T-helper 2 cell (primary cell): ENCODE measurements around the gene SSNA1.

ENCODE experiments used
- DNase-seq, 5 experiments: peaks; one replicate each; pipeline versions ENCODE4 v3.0.0 to v3.0.0-alpha.2; 2012 to 2022

The SSNA1 gene

DNA sequence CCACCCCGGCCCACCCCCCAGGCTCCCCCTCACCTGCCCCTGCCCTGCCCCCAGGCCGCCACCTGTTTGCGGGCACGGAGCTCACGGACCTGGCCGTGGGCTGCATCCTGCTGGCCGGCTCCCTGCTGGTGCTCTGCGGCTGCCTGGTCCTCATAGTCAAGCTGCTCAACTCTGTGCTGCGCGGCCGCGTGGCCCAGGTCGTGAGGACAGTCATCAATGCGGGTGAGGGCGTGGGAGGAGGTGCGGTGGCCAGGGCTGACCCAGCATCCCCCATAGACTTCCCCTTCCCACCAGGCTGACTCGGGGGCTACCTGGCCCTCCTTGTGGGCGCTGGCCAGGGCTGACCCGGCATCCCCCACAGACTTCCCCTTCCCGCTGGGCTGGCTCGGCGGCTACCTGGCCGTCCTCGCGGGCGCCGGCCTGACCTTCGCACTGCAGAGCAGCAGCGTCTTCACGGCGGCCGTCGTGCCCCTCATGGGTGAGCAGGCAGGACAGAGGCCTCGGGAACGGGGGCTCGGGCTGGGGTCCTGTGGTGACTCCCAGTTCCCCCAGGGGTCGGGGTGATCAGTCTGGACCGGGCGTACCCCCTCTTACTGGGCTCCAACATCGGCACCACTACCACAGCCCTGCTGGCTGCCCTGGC lies 45.7 kb downstream of the SSNA1 start:
- DNase-seq, result no peak

DNA sequence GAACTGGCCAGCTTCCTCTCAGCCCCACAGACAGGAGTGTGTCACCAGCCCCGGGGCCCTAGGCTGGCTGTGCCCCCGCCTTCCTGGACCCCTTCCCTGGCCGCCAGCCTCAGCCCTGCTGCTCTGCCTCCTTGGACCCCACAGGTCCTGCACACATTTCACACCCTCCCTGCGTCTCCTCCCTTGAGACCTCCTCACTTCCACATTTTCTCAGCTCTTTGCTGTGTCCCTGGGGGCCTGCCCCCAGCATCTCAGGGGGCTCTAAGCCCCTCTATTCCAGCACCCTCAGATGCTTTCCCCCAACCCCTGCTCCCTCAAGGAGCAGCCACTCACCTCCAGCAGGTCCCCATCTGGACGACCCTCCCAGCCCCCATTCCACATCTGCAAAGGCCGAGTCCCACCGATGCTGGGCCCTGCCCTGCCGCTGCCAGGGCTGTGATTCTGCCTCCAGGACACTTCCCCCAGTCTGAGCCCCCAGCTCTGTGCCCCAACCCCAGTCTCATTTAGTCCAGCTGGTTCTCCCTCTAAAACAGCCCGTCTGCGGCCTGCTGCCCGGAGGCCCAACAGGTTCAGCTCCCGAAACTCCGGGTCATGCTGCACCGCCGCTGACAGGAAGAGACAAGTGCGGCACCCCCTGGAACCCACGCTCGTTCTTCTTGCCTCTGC lies 46.4 kb downstream of the SSNA1 start:
- DNase-seq, result no peak

DNA sequence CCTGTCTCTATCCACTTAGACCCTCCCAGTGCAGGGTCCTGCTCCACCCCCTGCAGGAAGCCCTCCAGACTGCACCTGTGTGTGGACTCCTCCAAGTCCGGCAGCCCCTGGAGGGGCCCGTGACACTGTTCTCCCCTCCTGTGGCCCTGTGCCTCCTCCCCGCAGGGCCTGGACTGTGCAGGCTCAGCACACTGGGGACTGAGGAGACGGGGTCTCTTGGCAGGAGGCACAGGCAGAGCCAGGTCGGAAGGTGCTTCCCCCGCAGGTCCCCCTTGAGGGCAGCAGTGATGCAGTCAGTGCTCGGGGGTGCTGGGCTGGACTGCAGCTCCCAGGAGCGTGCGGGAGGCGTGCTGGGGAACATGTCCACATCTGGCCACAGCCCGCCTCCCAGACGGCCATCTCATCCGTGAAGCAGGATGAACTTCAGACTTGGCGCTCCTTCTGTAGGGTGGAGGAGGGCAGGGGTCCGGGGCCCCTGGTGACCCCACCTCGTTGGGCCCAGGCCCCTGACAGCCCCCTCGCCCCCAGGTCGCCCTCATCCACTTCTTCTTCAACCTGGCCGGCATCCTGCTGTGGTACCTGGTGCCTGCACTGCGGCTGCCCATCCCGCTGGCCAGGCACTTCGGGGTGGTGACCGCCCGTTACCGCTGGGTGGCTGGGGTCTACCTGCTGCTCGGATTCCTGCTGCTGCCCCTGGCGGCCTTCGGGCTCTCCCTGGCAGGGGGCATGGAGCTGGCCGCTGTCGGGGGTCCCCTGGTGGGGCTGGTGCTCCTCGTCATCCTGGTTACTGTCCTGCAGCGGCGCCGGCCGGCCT lies 47.2 kb downstream of the SSNA1 start:
- DNase-seq, result no peak

DNA sequence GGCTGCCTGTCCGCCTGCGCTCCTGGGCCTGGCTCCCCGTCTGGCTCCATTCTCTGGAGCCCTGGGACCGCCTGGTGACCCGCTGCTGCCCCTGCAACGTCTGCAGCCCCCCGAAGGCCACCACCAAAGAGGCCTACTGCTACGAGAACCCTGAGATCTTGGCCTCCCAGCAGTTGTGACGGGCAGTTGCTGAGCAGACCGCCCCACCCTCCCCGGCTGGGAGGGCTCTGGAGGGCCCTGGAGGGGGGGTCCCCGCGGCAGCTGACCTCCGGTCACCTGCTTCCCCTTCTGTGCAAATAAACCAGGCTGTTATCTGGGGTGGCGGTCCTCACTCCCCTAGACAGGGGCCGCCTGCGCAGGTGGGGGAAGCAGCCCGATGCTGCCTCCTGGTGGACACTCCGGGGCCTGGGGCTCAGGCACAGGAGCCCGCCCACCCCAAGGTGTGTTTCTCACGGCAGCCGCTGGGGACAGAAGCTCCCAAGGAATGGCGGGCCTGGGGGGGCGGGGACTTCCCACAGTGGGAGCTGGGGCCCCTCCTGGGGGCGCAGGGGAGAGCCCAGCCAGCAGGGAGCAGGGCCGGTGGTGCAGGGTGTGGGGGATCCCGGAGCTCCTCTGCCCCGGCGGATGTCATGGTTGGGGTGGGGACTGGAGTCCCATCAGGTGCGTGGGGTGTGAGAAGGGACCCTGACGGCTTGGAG lies 47.9 kb downstream of the SSNA1 start:
- peak; percentile 80 to 88 (median 85) for DNase-seq

DNA sequence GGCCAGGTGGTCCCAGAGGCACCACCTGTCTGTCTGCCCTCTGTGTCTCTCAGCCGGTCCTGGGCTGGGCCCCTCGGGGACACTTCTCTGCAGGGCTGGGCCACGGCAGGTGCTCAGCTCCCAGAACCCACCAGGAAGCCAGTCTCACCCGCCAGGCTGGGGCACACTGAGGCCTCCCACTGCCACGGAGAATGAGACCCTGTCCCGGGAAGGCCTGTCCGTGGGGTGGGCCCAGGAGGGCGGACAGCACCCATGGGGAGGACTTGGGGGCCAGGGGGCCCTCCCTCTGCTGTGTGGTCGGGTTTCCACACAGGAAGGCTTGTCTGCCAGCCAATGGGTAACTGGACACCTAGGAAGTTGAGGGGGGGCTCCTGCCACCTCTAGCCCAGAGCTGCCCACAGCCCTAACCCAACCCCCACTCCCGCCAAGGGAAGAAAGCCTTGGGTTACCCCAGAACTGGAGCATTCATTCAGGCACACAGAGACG lies 48.5 kb downstream of the SSNA1 start:
- DNase-seq, result no peak

DNA sequence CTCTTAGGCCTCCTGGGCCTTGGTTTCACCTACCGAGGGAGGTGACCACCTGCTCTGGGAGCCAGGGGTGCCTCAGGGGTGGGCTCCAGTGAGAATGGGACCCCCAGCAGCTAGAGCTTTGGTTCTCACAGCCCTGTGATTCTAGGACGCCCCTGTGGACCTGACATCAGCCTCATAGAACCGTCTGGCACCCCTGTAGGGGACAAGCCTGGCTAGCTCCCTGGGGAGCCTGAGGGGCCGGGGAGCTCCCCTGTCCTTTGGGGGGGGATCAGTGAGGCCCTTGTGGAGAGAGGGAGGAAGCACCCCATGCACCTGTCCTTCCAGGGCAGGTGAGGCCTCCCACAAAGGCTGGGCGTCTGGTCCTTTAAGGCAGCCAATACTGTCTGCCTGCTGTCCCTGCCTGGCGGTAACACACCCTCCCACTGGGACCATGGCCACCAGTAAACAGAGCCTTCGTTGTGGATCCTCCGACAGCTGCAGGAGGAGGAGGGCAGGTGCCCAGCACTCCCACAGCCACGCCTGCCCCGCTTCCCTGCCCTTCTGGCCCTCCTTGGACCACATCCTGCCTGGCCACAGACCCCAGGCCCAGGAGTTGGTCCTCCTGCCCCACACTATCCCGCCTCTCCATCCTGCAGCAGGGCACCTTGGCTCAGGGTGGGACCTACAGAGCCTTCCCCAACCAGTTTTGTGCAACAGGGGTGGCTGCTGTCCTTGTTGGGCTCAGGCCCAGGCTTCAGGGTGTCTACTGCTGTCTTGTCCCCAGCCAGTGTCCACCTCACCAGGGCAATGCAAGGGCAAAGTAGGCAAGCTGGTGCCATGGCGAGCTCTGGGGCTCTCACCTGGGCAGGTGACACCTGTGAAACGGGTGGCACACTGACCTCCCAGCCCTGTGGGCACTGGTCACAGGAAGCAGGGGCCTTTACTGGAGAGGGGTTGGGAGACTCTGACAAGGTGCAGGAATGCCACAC lies 49.6 kb downstream of the SSNA1 start:
- no peak for DNase-seq

DNA sequence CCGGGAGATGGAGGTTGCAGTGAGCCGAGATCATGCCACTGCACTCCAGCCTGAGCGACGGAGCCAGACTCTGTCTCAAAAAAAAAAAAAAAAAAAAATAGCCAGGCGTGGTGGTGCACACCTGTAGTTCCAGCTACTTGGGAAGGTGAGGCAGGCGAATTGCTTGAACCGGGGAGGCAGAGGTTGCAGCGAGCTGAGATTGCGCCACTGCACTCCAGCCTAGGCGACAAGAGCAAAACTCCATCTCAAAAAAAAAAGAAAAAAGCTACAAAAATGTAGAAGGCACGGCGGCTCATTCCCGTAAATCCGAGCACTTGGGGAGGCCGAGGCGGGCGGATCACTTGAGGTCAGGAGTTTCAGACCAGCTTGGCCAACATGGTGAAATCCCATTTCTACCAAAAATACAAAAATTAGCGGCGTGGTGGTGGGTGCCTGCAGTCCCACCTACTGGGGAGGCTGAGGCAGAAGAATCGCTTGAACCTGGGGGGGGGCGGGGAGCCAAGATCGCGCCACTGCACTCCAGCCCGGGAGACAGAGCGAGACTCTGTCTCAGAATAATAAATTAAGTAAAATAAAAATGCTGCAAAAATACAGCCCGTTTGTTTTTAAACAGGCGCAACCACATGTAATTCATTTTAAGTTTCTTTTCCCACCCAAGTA lies 51.2 kb downstream of the SSNA1 start:
- peak in 1 of 5 experiments; percentile 29 for DNase-seq
